Superior temporal gyrus (tissue), 1 donor: ENCODE measurements around the gene RGCC.
"Not testable (repeated sequence)": the region's sequence is repeated elsewhere in the genome, so short reads cannot be mapped to it uniquely, and the experiment has no call there.

Source experiments
- DNase-seq: peaks from one replicate; pipeline ENCODE4 v3.0.0-alpha.2; 2016; ENCODE audit errors: extremely low spot score

The RGCC gene

DNA sequence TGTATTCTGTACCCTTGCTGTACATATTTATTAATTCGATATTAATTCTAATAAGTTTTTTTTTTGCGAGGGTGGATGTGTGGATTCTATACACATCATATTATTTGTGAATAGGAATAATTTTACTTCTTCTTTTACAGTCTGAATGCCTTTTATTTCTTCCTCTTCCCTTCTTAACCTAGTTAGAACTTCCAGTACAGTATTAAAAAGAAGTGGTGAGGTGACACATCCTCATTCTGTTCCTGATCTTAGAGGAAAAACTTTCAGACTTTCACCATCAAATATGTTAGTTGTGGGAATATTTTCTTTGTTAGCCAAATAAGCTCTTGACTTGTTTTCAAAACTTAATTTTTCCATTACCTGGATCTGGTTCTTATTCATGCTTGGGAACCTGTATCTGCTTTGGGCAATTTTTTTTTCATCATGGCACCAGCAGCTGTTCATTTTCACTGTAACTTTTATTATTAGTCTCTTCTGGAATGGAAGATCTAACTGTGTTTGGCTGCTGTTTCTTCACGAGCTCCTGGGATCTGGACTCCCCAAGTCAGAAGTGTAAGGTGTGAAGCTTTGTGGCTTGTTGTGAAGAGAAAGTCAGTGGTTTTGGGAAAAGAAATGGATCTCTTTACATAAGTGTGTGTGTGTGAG, 33.1 kb downstream of the RGCC start:
- no peak for DNase-seq

- DNase-seq = no peak
These were observed 34.1 kb downstream of the RGCC start for GRCh38 chr13:41491436-41491835.

- no peak for DNase-seq
These were observed 35.3 kb downstream of the RGCC start for GRCh38 chr13:41492432-41493260.

- no peak for DNase-seq
These were observed 36.9 kb downstream of the RGCC start for GRCh38 chr13:41494202-41494601.

GRCh38 chr13:41495044-41495443, 37.7 kb downstream of the RGCC start:
- no peak for DNase-seq

DNA sequence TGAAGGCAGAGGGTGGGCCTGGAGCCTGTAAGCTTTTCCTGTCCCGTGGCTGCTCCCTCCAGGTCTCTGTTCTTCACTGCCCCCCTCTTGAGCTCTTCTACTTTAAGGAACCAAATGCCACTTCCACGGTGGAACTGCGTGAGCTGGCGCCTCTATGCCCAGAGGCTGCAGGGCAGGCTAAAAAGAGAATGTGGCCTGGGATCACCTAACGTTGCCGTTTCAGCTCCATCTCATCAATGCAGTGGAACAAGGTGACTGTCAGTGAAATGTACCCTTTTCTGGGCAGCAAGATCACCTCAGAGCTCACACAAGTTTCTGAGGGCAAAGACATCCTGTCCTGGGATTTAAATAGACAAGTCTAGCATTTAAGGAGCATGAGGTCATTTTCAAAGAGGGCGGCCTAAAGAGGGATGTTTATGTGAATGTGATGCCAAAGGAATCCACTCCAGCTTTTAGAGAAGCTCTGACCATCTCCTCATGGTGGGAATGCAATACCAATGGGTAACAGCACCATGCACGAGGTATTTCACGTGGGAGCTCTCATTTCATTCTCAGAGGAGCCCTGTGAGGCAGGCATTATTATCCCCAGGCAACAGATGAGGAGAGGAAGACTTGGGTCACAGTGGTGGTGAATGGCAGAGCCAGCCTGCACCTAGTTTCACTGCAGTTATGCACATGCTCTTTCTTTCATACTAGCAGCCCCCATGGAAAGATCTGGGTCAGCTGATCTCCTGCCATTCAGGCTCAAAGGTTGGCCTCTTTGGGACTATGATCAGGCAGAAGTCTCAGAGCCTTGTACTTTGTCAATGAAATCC, 39.3 kb downstream of the RGCC start:
- no peak for DNase-seq

DNA sequence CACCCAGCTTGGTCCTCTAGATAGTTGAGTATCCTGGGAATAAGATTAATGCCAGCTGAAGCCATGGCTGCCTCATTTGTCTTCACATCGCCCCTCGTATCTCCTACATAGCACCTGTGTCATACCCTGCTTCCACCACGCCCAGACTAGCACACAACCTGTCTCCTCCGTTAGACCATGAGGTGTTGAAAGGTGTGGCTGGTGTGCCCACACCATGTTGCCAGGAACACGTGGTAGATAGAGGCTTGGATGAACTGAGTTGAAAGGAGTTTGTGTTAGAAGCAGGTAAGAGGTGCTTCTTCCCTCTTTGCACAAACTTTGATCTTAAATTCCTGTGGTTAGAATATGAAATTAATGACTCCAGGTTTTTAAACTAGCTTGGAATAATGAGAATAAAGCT, 40.1 kb downstream of the RGCC start:
- DNase-seq = no peak

DNA sequence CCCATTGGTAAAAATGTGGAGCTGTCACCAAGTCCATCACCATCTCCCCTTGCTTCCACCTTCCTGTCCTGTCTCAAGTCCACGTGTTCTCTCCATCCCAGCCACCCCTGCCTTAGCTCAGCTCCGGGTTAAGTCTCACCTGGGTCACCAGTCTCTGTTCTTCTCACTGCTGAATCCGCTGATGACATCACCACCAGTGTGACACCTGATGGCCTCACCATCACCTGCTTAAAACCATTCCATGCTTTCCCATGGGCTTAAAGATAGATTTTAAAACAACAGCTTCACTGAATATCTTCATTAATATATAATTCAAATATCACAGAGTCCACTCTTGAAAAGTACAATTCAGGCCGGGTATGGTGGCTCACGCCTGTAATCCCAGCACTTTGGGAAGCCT, 42.1 kb downstream of the RGCC start:
- no peak for DNase-seq

GRCh38 chr13:41500511-41500910, 43.2 kb downstream of the RGCC start:
- no peak for DNase-seq

DNA sequence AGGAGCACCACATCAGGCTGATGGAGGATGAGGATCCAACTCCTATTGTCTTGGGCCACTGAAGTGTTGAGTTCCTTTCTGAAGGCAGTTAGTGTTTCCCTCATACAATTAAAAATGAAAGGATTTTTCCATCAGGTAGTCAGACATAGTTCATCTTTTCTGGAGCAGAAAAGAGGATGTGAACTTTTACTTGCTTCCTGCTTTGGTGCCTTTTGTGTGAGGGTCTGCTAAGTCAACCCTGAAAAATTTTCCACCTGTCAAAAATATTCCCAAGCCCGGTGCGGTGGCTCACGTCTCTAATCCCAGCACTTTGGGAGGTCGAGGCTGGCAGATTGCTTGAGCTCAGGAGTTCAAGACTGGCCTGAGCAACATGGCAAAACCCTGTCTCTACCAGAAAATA, 43.9 kb downstream of the RGCC start:
- DNase-seq = no peak

GRCh38 chr13:41502031-41502430, 44.7 kb downstream of the RGCC start:
- no peak for DNase-seq

DNA sequence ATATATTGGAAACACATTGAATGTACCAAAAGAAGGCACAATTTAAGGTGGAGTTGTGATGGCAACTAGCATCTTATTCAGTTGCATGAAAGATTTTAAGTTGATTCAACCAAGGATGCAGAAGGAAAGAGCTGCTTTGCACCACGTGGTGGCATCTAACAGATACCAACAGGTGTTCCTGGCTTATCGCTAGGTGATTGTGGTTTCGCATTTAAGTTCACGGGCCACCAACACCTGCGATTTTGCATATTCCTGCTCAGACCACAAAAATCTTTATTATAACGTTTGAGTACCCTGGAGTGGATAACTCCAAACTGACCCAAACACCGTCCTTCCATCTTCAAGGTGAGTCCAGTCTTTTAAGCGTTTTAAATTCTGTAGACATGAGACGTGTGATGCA, 45.3 kb downstream of the RGCC start:
- no peak for DNase-seq

DNA sequence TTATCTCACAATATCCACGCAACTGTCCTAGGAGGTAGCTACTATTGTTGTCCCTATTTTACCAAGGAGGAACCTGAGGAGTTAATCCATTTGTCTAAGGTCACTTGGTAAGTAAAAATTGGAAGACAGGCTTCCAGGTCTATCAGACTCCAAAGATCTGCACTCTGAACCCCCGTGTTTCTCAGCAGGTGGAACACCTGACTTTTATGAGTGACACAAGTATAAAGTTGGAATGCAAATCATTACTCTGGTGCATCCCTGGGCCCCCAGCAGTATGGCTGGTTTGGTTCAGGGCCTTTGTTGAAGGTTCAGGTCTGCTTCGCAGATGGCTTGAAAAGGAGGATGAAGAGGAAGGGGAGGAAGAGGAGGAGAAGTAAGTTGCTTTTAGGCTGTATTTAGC, 46.0 kb downstream of the RGCC start:
- DNase-seq = no peak

GRCh38 chr13:41504657-41505056, 47.3 kb downstream of the RGCC start:
- not testable (repeated sequence) for DNase-seq

DNA sequence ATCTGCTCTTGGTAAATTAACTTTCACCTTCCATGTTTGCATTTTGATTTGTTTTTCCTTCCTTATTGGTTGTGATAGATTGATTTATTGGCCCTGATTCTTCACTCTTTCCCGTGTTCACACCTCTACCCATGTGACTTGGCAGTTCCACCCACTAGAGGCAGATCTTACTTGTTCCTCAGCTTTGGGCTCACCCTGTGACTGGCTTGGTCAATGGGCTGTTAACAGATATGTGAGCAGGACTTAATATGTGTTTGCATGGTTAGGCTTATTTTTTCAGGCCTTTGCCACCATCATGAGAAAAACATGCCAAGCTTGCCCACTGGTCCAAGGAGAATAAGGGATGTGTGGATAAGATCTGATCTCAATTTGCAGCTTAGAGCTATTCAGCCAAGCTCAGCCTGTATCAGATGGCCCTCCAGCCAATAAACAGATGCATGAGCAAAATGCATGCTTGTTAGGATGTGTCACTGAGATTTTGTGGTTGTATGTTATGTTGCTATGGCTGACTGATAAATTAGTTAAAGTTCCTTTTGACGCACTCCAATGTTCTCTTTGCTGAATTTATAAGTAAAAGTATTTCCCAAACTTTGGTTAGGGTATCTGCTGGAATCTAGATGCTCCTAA, 48.0 kb downstream of the RGCC start:
- no peak for DNase-seq

GRCh38 chr13:41506312-41506711, 49.0 kb downstream of the RGCC start:
- no peak for DNase-seq

DNA sequence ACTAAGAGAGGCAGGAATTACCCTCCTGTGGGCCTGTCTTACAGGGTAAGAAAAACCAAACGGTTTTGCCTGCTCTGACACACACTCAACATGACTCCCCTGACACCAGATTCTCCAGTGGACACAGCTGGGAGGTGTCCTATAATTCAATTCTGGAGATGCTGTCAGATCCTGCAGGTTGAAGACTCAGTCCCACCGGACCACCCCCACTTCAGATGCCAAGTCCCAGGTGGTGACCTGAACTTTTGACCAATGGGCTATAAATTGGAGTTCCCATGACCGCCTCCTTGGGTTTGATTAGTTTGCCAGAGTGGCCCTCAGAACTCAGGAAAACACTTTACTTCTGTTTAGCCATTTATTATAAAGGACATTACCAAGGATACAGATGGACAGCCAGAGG, 52.6 kb downstream of the RGCC start:
- no peak for DNase-seq

- no peak for DNase-seq
These were observed 54.5 kb downstream of the RGCC start for GRCh38 chr13:41511827-41512226.

GRCh38 chr13:41512441-41512840, 55.1 kb downstream of the RGCC start:
- no peak for DNase-seq

DNA sequence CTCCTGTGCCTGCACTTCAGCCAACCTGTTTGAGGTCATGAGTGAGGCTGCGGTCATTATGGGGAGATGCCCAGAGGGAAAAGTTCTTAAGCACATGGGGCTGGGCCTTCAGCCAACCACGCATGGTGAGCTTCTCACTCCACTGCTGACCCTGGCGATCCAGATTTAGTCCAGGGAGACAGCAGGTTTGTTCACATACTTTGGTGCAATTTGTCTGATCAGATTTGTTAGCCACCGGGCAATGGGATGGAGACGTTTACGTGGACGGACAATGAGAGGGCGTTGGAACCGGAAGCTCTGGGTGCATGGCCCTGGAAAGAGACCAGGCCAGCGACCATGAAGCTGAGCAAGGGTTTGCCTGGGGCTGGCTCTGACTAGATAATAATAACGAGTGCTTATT, 56.2 kb downstream of the RGCC start:
- DNase-seq = no peak

GRCh38 chr13:41514853-41515395, 57.6 kb downstream of the RGCC start:
- no peak for DNase-seq
